GM21576 (cell line): ENCODE measurements around the gene PTGR2.
"Not testable (repeated sequence)": the region's sequence is repeated elsewhere in the genome, so short reads cannot be mapped to it uniquely, and the experiment has no call there.

Experiments
- ATAC-seq: cut with Tn5 transposase; IDR thresholded peaks from one replicate; pipeline ENCODE4 v1.9.1; 2021; ENCODE audit warnings: mild to moderate bottlenecking, moderate library complexity; ENCODE audit not compliant: unreplicated experiment

The PTGR2 gene

GRCh38 chr14:73833034-73833433 lies 18.6 kb upstream of the PTGR2 start:
- ATAC-seq: no peak

- ATAC-seq: no peak
Measured at GRCh38 chr14:73833530-73834260, 17.9 kb upstream of the PTGR2 start.

- ATAC-seq: no peak
Measured at GRCh38 chr14:73834261-73834625, 17.4 kb upstream of the PTGR2 start.

GRCh38 chr14:73838293-73839034 lies 13.2 kb upstream of the PTGR2 start:
- not testable (repeated sequence) for ATAC-seq

GRCh38 chr14:73842201-73842600 lies 9.4 kb upstream of the PTGR2 start:
- no peak for ATAC-seq

- no peak for ATAC-seq
Measured at GRCh38 chr14:73842851-73843250, 8.8 kb upstream of the PTGR2 start.

- no peak for ATAC-seq
Measured at GRCh38 chr14:73843296-73843695, 8.3 kb upstream of the PTGR2 start.

GRCh38 chr14:73846947-73847346 lies 4.7 kb upstream of the PTGR2 start:
- ATAC-seq: no peak

- ATAC-seq: no peak
Measured at GRCh38 chr14:73851000-73851399, 631 bp upstream of the PTGR2 start.

- no peak for ATAC-seq
Measured at GRCh38 chr14:73859145-73859544, 7.5 kb downstream of the PTGR2 start.

GRCh38 chr14:73861073-73861472 lies 9.4 kb downstream of the PTGR2 start:
- no peak for ATAC-seq

- ATAC-seq: no peak
Measured at GRCh38 chr14:73862480-73862879, 10.8 kb downstream of the PTGR2 start.

GRCh38 chr14:73863209-73863608 lies 11.6 kb downstream of the PTGR2 start:
- ATAC-seq: no peak

- no peak for ATAC-seq
Measured at GRCh38 chr14:73865534-73866113, 14.0 kb downstream of the PTGR2 start.

GRCh38 chr14:73869754-73870153 lies 18.1 kb downstream of the PTGR2 start:
- ATAC-seq: not testable (repeated sequence)

GRCh38 chr14:73870525-73871235 lies 19.0 kb downstream of the PTGR2 start:
- ATAC-seq: no peak

GRCh38 chr14:73873660-73874059 lies 22.0 kb downstream of the PTGR2 start:
- ATAC-seq: no peak

GRCh38 chr14:73877790-73878189 lies 26.2 kb downstream of the PTGR2 start:
- no peak for ATAC-seq

- ATAC-seq: no peak
Measured at GRCh38 chr14:73878436-73878835, 26.8 kb downstream of the PTGR2 start.

- ATAC-seq: no peak
Measured at GRCh38 chr14:73879027-73879426, 27.4 kb downstream of the PTGR2 start.

- no peak for ATAC-seq
Measured at GRCh38 chr14:73884438-73885190, 33.0 kb downstream of the PTGR2 start.
